Tibial nerve (tissue), 4 donors: ENCODE measurements around the gene UNKL. TPM values are rescaled to one million over a fixed set of nuclear protein-coding genes. Genes with fewer than 3 reads are reported as not detected.
A peak's percentile ranks its signal among the peaks of the same experiment; 100 is the strongest.

ENCODE experiments used
- DNase-seq, 2 donors: peaks; one replicate each; pipeline ENCODE4 v3.0.0-alpha.2; 2019; ENCODE audit warnings: low spot score in 2 of 2
- H3K27ac ChIP-seq, 4 donors: fragments of 200-600 bp; sonication (generic) in 3 of 4; one replicate each; pipeline ENCODE4 v1.5.1; 2017 to 2019; ENCODE audit warnings: mild to moderate bottlenecking in 1 of 4
- H3K27me3 ChIP-seq, 2 donors: fragments of 200-600 bp; sonication (generic) in 1 of 2; one replicate each; pipeline versions ENCODE4 v1.5.1 to v1.6.0; 2017 to 2019
- H3K36me3 ChIP-seq, 3 donors: fragments of 200-600 bp; sonication (generic); one replicate each; pipeline ENCODE4 v1.5.1; 2018 to 2019
- H3K4me1 ChIP-seq, 4 donors: fragments of 200-600 bp; sonication (generic) in 3 of 4; one replicate each; pipeline ENCODE4 v1.5.1; 2017 to 2019
- H3K4me3 ChIP-seq, 4 donors: fragments of 200-600 bp; sonication (generic) in 3 of 4; one replicate each; pipeline ENCODE4 v1.5.1; 2017 to 2019; ENCODE audit warnings: mild to moderate bottlenecking in 1 of 4, moderate library complexity in 1 of 4
- H3K9me3 ChIP-seq, 4 donors: fragments of 200-600 bp; sonication (generic) in 3 of 4; one replicate each; pipeline ENCODE4 v1.5.1; 2017 to 2019
- EP300 ChIP-seq, 2 donors: sonication (generic); formaldehyde crosslinking; IDR thresholded peaks; one replicate each; pipeline ENCODE4 v1.6.1; 2017; ENCODE audit warnings: antibody characterized with exemption in 2 of 2, mild to moderate bottlenecking in 1 of 2
- POLR2A ChIP-seq, 2 donors: fragments of 450-650 bp; IDR thresholded peaks; one replicate each; pipeline ENCODE4 v1.6.1; 2017; ENCODE audit warnings: antibody characterized with exemption in 2 of 2, mild to moderate bottlenecking in 2 of 2, moderate library complexity in 2 of 2
- WGBS, 2 donors: methylation state at CpG; one replicate each; pipeline ENCODE4 v1.1.5; 2018; 5-methylcytosine and 5-hydroxymethylcytosine counted together
- total RNA-seq, 4 donors: library from RNA; depleted of rRNA; stranded (reverse); fragments of >200 nt; gene quantifications; one replicate each; pipeline ENCODE4 v1.1.0, GENCODE V29; 2016
- TF ChIP-seq, protein P1 (sequence below), 5 experiments: fragments of 200-600 bp in 3 of 5; fragments of 450-650 bp in 2 of 5; sonication (generic) in 3 of 5; IDR thresholded peaks; one replicate each; pipeline ENCODE4 v1.5.1; 2016 to 2019; ENCODE audit warnings: antibody characterized with exemption in 5 of 5, mild to moderate bottlenecking in 3 of 5, moderate library complexity in 2 of 5

The UNKL gene
- total RNA-seq, 4 donors from 2014 or later, result 34.3 to 70.5 (median 45.0) TPM

- no peak overlapping the region for H3K4me3 ChIP-seq
- H3K9me3 ChIP-seq, result no peaks in the 10 kb centered on the region
- TF ChIP-seq, protein P1, sequence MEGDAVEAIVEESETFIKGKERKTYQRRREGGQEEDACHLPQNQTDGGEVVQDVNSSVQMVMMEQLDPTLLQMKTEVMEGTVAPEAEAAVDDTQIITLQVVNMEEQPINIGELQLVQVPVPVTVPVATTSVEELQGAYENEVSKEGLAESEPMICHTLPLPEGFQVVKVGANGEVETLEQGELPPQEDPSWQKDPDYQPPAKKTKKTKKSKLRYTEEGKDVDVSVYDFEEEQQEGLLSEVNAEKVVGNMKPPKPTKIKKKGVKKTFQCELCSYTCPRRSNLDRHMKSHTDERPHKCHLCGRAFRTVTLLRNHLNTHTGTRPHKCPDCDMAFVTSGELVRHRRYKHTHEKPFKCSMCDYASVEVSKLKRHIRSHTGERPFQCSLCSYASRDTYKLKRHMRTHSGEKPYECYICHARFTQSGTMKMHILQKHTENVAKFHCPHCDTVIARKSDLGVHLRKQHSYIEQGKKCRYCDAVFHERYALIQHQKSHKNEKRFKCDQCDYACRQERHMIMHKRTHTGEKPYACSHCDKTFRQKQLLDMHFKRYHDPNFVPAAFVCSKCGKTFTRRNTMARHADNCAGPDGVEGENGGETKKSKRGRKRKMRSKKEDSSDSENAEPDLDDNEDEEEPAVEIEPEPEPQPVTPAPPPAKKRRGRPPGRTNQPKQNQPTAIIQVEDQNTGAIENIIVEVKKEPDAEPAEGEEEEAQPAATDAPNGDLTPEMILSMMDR (IDR thresholded peaks at IDR 0.05), result no peak
- TF ChIP-seq POLR2A (IDR thresholded peaks at IDR 0.05), result no peak
- TF ChIP-seq EP300 (IDR thresholded peaks at IDR 0.05), result no peak
- peaks cover 0 to 13% (median 0%) of the 10 kb centered on the region in 3 donors for H3K36me3 ChIP-seq
- peaks cover 0 to 37% (median 10%) of the 10 kb centered on the region in 4 donors for H3K4me1 ChIP-seq
- 86 to 95% methylated on average over 10 of the region's 10 CpGs for WGBS, 2 donors
- H3K27me3 ChIP-seq, result no peaks in the 10 kb centered on the region
- no peak for DNase-seq
- H3K27ac ChIP-seq, result peak overlapping the region in 2 of 4 donors; percentile 92 to 94
Measured at GRCh38 chr16:1422076-1422475, 7.6 kb upstream of the UNKL start.

DNA sequence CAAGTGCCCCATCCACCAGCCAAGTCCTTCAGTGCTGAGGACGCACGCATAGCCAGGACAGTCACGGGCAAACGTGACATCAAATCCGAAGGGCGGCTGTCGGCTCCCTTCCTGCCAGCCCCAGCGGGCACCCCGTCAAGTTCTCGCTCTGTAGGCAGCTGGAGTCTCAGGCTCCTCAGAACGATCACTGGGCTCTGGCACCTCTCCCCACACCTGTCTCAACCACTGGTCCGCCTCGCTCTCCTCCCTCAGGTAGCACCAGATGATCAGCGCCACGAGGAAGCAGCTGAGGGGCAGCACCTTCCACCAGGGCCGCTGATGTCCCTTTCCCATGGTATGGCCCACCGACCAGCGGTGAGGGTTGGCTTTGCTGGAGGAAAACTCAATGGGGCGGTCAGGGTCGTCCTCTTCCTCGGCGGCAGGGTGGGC lies 5.6 kb upstream of the UNKL start:
- TF ChIP-seq, protein P1 (IDR thresholded peaks at IDR 0.05), result no peak
- TF ChIP-seq POLR2A (IDR thresholded peaks at IDR 0.05) (no peak), EP300 (IDR thresholded peaks at IDR 0.05) (no peak)
- Histone ChIP-seq H3K4me3 (peak overlapping the region; percentile 53 to 95 (median 80)), H3K9me3 (no peaks in the 10 kb centered on the region), H3K27ac (peak overlapping the region in 3 of 4 donors; percentile 83 to 94 (median 92)), H3K4me1 (peaks cover 0 to 41% (median 10%) of the 10 kb centered on the region in 4 donors), H3K27me3 (no peaks in the 10 kb centered on the region), H3K36me3 (peaks cover 0 to 13% (median 0%) of the 10 kb centered on the region in 3 donors)
- 2% methylated on average over 17 to 22 of the region's 22 CpGs for WGBS, 2 donors
- DNase-seq, result no peak

GRCh38 chr16:1416521-1416941 lies 2.0 kb upstream of the UNKL start:
- peaks cover 0 to 67% (median 12%) of the 10 kb centered on the region in 4 donors for H3K4me1 ChIP-seq

DNA sequence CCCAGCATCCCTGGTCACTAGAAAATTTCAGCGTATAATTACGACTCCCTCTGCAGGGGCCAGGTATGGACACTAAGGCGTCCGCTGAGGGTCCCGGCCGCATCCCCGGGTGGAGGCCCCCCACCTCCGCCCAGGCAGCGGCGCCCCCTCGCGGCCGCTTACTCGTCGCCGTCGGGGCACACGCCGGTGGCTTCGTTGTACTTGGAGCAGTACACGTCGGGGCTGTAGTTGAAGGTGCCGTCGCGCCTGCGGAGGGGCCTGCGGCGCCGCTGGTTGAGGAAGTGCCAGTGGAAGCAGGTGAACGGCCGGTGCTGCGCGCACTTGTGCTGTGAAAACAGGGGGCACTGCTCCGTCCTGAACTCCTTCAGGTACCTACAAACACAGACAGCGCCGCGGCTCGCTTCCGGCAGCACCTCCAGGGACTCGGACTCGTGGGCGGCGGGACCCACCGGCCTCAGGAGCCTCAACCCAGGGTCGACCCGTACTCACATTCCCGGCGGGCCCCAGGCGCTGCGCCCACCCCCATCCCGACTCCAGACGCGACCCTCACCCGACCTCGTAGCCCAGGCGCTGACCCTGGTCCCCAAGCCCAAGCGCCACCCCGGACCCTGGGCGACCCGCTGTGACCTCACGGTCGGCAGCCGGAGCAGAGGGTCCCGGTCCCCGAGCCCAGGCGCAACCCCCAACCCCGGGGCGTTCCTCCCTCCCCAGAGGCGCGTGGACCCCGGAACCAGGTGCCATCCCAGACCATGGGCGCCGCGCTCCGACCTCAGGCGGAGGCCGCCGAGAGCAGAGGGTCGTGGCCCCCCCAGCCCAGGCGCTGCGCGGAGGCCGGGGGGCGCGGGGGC lies 596 bp downstream of the UNKL start:
- 6 to 21% methylated on average over 7 to 26 of the region's 85 CpGs for WGBS, 2 donors
- Histone ChIP-seq H3K4me3 (peak overlapping the region; percentile 86 to 97 (median 92)), H3K9me3 (no peaks in the 10 kb centered on the region), H3K4me1 (peaks cover 0 to 63% (median 3%) of the 10 kb centered on the region in 4 donors), H3K27me3 (no peaks in the 10 kb centered on the region), H3K36me3 (peaks cover 0 to 48% (median 0%) of the 10 kb centered on the region in 3 donors), H3K27ac (peak overlapping the region; percentile 70 to 95 (median 91))
- DNase-seq, result peak in 1 of 2 donors; percentile 20
- TF ChIP-seq, protein P1 (IDR thresholded peaks at IDR 0.05), result peak; percentile 47 to 60 (median 57)
- TF ChIP-seq POLR2A (IDR thresholded peaks at IDR 0.05), result no peak
- TF ChIP-seq EP300 (IDR thresholded peaks at IDR 0.05), result no peak

More at GRCh38 chr16:1416521-1416941, 2.0 kb upstream of the UNKL start:
- TF ChIP-seq EP300 (IDR thresholded peaks at IDR 0.05) (no peak), POLR2A (IDR thresholded peaks at IDR 0.05) (no peak)
- TF ChIP-seq, protein P1 (IDR thresholded peaks at IDR 0.05), result no peak
- no peaks in the 10 kb centered on the region for H3K9me3 ChIP-seq
- H3K36me3 ChIP-seq, result peaks cover 0 to 28% (median 0%) of the 10 kb centered on the region in 3 donors
- no peak overlapping the region for H3K27ac ChIP-seq
- H3K4me3 ChIP-seq, result no peak overlapping the region
- no peak for DNase-seq
- H3K27me3 ChIP-seq, result no peaks in the 10 kb centered on the region
- 65 to 80% methylated on average over 3 of the region's 3 CpGs for WGBS, 2 donors

- H3K27me3 ChIP-seq, result no peaks in the 10 kb centered on the region
- no peak overlapping the region for H3K27ac ChIP-seq
- H3K36me3 ChIP-seq, result peaks cover 0 to 38% (median 0%) of the 10 kb centered on the region in 3 donors
- TF ChIP-seq, protein P1 (IDR thresholded peaks at IDR 0.05), result no peak
- TF ChIP-seq POLR2A (IDR thresholded peaks at IDR 0.05), result no peak
- no peak overlapping the region for H3K4me3 ChIP-seq
- peaks cover 0 to 63% (median 10%) of the 10 kb centered on the region in 4 donors for H3K4me1 ChIP-seq
- DNase-seq, result no peak
- WGBS, 2 donors, result 81 to 91% methylated on average over 2 of the region's 2 CpGs
- no peaks in the 10 kb centered on the region for H3K9me3 ChIP-seq
Measured at GRCh38 chr16:1412847-1413246, 1.7 kb downstream of the UNKL start.
